Right hindlimb (tissue), 1 donor: ENCODE results near the gene SPATA33.

Experiments
- DNase-seq: peaks from one replicate; pipeline ENCODE4 v3.0.0-alpha.2; 2018

The SPATA33 gene

GRCh38 chr16:89657442-89658220 lies at the start of gene SPATA33, which contains the start of gene CHMP1A:
Gene SPATA33 (plus strand): TSS chr16:89657836. CDS start chr16:89657912, 76 bp downstream.
Gene CHMP1A (minus strand): TSS chr16:89657708. CDS start chr16:89657588, 120 bp downstream.
- DNase-seq, result peak; percentile 92

DNA sequence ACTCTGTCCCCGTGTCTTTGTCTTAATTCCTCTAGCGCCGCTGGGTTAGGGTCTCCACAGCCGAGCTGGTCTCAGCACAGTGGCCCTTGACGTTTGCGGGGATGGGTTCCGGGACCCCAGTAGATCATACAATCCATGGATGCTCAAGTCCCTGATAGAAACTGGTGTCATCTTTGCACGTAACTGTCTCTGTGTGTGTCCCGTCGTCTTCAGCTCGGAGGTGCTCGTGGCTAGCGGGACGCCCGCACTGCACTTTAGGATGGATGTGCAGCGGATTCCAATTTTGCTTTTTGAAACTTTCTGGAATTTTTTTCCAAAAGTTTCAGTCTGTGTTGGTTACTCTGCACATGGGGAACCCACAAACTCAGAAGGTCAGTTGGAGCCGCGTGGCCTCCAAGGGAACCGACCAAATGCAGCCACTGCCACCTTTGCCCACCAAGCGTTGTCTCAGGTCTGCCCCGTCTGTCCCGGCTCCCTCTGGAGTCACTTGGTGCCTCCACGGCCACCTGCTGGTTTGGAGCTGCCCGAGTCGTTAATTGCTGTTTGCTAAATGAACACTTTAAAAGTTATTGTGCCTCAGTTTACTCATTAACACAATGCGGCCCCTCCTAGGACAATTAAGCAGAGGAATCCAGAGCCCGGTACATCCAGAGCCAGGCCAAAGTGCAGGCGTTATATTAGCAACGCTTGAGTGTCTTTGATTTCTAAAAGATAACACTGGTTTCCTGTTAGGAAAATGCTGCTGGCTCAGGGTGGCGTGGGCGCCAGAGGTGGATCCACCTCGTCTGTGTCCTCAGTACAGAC lies 49.5 kb upstream of the SPATA33 start:
- no peak for DNase-seq

DNA sequence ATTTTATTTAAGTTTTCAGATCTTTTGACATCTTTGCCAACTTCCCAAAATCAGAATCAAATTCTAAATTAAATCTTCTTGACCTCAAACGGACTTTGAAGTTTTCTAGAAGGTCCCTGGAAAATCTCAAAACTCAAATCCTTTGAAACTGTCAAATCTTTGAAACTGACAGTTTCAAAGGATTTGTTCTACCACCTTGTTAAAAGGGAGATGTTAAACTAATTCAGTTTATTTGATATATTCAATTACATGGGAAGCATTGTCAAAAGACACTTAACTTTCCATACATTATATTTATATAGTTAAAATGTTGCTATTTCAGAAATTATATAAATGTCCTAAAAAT lies 47.6 kb upstream of the SPATA33 start:
- DNase-seq, result no peak

DNA sequence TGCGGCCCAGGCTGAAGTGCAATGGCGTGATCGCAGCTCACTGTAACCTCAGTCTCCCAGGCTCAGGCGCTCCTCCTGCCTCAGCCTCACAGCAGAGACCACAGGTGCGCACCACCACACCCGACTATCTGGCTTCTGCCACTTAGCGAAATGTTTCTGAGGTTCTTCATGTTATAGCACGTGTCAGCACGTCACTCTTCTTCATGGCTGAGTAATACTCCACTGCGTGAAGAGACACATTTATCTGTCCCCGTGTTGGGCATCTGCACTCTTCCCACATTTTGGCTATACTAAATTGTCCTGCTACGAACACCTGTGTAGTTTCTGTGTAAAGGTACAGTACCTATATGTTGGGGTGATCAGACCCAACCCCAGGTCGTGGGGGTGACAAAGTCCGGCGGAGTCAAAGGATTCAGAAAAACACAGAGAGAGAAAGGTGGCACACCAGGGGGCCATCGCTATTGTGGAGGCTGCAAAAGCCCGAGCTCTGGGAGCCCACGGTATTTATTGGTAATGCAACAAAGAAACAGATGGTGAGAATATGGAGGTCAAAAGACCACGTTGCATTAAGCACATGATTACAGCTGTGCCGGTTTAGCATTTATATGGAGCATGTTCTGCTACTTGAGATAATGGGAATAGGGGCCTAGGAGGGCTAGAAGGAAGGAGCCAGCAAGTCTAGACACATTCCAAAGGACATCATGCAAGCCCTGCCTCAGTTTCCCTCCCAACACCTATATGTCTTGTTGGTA lies 45.0 kb upstream of the SPATA33 start:
- no peak for DNase-seq

DNA sequence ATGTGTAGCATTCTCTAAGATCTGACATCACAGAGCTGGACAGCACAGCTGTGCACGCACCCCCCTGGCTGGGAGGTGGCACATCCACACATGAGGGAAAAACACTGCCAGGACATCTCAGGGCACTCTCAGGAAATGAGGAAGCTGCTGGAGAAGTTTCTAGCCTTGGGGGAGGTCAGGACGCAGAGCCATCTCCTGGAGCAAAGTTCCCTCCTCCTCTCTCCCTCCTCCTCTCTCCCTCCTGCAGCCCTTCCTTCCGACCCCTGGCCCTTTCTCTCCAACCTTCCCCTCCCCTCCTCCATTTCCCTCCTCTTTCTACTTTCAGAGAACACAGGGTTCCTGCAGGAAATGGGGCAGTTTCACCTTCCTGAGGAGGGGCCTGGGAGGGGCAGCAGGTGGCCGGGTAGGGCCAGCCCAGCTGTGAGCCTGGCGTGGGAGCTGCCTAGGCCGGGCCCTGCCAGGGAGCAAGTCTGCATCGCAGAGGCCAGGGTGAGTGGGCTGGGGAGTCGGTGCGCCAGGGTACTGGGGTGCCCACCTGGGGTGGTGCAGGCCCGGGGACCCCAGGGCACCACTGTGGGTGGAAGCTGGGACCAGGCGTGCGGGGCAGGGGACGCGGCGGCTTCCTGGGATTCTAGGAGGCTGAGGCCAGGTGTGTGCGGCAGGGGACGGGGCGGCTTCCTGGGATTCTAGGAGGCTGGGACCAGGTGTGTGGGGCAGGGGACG lies 44.2 kb upstream of the SPATA33 start, which contains the start of gene DPEP1:
DPEP1 (plus strand) TSS at position 412 of the 723 bp plus-strand sequence. CDS start 16,769 bp downstream, outside the sequence.
- DNase-seq, result no peak

DNA sequence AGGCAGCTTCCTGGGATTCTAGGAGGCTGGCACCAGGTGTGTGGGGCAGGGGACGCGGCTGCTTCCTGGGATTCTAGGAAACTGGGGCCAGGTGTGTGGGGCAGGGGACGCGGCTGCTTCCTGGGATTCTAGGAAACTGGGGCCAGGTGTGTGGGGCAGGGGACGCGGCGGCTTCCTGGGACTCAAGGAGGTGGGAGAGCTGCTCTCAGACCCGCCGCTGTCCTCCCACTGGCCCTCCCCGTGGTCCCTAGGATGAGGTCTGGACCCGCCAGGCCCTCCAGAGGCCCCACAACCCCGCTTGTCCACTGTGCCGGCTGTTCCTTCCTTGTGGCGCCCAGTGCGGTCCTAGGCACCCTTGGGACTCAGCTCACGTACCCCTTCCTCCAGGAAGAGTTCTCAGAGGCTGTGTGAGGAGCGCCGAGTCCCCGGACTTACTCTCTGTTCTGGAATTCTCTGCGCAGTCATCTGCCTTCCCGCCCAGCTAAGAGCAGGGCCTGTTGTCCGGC lies 43.6 kb upstream of the SPATA33 start:
- no peak for DNase-seq

DNA sequence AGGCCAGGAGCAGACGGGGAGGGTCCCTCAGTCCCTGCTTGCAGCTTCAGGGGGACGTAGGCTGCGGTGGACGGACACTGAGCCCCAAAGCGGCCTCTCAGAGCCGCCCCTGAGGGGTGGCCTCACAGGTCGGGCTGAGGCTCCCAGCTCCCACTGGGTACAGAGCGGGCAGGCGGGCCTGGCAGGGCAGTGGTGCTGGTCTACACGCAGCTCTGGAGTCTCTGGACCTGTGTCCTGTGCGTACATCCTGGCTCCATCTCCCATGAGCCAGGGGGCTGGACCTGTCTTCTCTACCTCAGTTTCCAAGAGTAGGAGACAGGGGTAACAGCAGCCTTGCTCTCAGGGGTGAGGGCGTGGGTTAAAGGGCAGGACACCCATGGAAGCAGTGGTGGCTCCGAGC lies 42.5 kb upstream of the SPATA33 start:
- no peak for DNase-seq

DNA sequence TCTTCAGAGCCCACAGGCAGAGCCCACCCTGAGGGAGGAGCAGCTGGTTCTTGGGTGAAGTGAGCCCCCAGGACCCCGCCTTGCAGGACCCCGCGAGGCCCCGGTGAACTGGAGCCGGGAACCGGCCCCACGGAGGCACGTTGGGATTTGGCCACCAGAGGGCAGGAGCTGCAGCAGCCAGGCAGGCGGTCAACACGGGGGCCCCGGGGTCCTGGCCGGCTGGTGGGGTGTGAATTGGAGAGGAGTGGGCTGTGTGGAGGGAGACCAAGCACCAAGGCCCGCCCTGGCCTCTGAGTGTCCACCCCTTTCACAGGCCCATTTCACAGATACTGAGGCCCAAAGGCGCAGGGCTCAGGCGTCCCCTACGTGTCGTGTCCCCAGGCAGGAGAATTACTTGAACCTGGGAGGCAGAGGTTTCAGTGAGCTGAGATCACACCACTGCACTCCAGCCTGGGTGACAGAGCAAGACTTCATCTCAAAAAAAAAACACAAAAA lies 42.0 kb upstream of the SPATA33 start:
- DNase-seq, result no peak

DNA sequence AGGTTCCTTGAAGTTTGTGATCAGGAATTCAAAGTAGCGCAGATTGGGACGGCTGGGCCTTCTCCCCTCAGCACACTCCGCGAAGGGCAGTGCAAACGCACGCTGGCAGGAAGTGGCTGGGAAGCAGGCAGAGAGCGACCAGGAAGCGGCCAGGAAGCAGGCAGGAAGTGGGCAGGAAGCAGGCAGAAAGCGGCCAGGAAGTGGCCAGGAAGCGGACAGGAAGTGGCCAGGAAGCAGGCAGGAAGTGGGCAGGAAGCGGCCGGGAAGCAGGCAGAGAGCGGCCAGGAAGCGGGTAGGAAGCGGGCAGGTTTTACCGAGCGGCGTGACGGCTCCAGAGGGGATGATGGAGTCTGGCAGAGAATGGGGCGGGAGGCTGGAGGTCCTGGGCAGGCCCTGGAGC lies 41.0 kb upstream of the SPATA33 start:
- no peak for DNase-seq

- DNase-seq, result no peak
Measured at GRCh38 chr16:89617036-89617435, 40.6 kb upstream of the SPATA33 start.

DNA sequence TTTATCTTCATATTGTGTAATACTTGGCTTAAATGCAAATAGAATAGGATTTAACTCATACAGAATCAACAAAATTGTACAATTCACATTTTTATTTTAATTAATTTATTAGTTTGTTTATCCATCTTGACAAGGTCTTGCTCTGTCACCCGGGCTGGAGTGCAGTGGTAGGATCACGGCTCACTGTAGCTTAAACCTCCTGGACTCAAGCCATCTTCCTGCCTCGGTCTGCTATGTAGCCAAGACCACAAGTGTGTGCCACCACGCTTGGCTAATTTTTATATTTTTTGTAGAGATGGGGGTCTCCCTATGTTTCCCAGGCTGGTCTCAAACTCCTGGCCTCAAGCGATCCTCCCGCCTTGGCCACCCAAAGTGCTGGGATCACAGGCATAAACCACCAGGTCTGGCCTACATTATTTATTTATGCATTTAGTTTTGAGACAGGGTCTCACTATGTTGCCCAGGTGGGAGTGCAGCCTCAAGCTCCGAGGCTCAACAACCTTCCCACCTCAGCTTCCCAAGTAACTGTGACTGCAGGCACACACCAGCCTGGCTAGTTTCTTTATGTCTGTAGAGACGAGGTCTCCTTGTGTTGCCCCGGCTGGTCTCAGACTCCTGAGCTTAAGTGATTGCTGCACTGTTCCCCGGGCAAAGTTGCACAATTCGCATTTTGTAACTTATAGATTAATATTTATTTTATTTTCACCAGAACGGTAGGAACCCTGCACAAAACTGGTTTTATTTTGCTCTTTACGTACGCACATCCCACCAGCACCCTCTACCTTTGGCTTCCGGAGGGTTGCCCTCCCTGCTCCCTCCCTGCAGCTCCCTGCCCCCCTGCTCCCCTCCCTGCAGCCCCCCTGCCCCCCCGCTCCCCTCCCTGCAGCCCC lies 39.3 kb upstream of the SPATA33 start:
- DNase-seq, result no peak

DNA sequence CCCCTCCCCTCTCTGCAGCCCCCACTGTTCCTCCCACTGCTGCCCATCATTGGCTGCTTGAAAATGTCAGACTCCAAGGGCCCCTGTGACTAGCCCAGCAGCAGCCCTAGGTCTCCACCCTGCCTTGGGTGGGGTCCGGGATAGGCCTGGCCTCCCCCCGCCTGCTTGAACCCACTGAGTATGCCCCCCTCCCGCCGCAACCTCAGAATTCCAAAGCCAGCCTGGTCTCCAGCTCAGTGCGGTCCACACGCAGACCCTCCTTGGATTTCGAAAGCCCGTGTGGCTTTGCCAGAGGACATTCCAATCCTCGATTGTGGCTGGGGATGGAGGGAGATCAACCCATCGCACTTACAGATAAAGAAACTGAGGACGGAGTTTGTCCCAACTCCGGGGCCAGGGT lies 37.8 kb upstream of the SPATA33 start:
- DNase-seq, result no peak

GRCh38 chr16:89620406-89620841 lies 37.2 kb upstream of the SPATA33 start:
- DNase-seq, result no peak

DNA sequence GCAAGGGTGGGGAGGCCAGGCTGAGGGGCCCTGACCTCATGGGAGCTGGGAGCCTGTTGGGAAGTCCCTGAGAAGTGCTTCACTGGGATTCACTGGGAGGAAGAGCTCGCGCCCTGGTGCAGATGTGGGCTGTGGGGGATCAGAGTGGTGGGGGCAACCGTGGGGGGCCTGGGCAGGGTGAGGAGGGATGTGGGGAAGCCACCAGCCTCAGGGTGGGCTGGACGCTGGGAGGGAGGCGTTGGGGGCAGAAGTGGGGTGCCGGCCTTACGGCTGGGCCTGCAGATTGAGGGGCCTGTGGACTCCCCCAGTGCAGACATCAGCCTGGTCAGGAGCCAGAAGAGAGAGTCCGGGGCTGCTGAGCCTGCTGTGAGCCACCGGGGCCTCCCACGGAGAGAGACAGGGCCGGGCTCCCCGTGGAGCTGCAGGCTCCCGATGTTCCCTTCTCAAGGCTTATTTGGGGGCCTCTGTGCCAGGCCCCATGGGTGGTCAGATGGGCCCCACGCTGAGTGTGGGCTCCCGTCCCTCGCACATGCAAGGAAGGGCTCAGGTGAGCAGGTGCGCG lies 36.4 kb upstream of the SPATA33 start:
- DNase-seq, result no peak

- DNase-seq, result no peak
Measured at GRCh38 chr16:89621698-89622409, 35.8 kb upstream of the SPATA33 start.

DNA sequence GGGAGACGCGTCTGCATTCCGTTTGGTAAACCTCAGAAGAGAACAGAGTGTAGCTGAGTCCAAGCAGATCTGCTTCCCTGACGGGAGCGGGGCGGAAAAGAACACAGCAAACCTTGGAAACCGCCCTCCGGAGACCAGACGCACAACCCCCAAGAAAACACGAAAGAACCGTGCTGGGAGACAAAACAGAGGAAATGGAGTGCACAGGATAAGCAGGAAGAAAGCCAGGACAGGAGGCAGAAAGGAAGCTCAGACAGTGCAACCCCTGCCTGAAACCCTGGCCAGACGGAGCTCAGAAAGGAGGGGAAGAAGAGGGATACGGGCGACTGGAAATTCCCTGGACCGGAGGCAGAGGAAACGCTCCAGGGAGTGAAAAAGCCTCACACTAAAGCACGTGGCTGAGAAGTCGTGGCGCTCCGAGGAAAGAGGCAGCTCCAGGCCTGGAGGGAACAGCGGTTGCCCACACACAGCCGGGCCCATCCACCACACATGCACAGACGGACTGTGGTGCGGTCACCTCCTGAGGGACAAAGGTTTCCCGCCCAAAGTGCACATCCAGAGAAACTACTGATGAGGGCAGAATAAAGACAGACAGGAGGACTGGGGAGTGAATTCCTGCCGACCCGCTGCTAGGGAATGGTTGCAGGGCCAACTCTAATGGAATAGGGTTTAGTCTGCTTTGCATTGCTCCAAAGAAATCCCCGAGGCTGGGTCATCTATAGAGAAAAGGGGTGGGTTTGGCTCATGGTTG lies 34.0 kb upstream of the SPATA33 start:
- no peak for DNase-seq

- DNase-seq, result no peak
Measured at GRCh38 chr16:89624777-89625761, 32.6 kb upstream of the SPATA33 start.
